Muscle of leg (tissue), 11 donors: ENCODE measurements around the gene STARD5. TPM values are rescaled to one million over a fixed set of nuclear protein-coding genes. Genes with fewer than 3 reads are reported as not detected.

Experiments used
- DNase-seq: peaks from one replicate; pipeline ENCODE4 v3.0.0; 2013
- H3K27ac ChIP-seq: one replicate; pipeline ENCODE4 v1.5.1; 2013; ENCODE audit warnings: mild to moderate bottlenecking, low read length, control low read depth
- H3K27me3 ChIP-seq: one replicate; pipeline ENCODE4 v1.6.1; 2013; ENCODE audit warnings: low read length; ENCODE audit not compliant: control insufficient read depth, insufficient read depth
- H3K36me3 ChIP-seq: one replicate; pipeline ENCODE4 v1.6.1; 2013; ENCODE audit warnings: low read length; ENCODE audit not compliant: control insufficient read depth, insufficient read depth
- H3K4me1 ChIP-seq: one replicate; pipeline ENCODE4 v1.6.1; 2013; ENCODE audit warnings: low read length; ENCODE audit not compliant: control insufficient read depth, insufficient read depth
- H3K4me3 ChIP-seq: one replicate; pipeline ENCODE4 v1.5.1; 2013; ENCODE audit warnings: low read length, control low read depth
- H3K9me3 ChIP-seq: replicated peaks from 2 replicates; pipeline ENCODE4 v1.6.1; 2013; ENCODE audit warnings: low read depth, low read length; ENCODE audit not compliant: control insufficient read depth
- WGBS: methylation state at CpG from one replicate; pipeline ENCODE4 v1.1.5; 2013; ENCODE audit warnings: missing lambda C conversion rate; ENCODE audit not compliant: insufficient coverage; 5-methylcytosine and 5-hydroxymethylcytosine counted together
- polyA plus RNA-seq, 8 donors: library from polyadenylated mRNA; unstranded; fragments of 120-200 nt; gene quantifications; one replicate each; pipeline versions ENCODE4 v1.2.1 to v1.2.3, GENCODE V29; 2013; ENCODE audit warnings: inconsistent platforms in 1 of 8, low replicate concordance in 1 of 8; ENCODE audit not compliant: insufficient read length in 8 of 8, insufficient read depth in 1 of 8
- total RNA-seq: library from RNA; stranded (reverse); fragments of 120-200 nt; gene quantifications from one replicate; pipeline ENCODE4 v1.2.4, GENCODE V29; 2013

STARD5 gene
- total and polyA plus RNA-seq, 9 donors, result 2.5 to 6.0 (median 4.3) TPM

GRCh38 chr15:81284256-81285031 is 39.5 kb downstream of the STARD5 start:
- no peak overlapping the region for H3K4me3 ChIP-seq
- peak; percentile 31 for DNase-seq
- no peak overlapping the region for H3K27ac ChIP-seq
- H3K4me1 ChIP-seq, result peaks cover 12% of the 10 kb centered on the region
- WGBS, result 46% methylated on average over 2 of the region's 5 CpGs
- H3K27me3 ChIP-seq, result no peaks in the 10 kb centered on the region
- H3K36me3 ChIP-seq, result no peaks in the 10 kb centered on the region
- no peaks in the 10 kb centered on the region for H3K9me3 ChIP-seq

DNA sequence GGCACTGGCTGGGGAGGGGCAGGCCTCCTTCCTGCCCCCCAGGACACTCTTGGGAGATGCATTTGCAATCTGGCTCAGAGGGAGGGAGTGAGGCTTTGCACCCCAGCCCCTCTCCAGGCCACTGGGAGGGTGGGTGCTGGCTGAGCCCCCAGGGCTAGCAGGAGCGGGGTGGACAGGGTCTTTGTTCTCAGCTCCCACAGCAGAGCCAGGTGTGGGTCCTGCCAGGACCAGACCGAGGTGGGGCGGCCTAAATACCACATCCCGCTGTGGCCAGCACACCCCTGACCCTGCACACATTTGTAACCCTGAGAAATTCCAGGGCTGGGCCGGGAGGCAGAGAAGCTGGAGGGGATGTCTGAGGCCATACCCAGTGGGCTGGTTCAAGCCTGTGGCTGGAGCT is 41.0 kb downstream of the STARD5 start:
- Histone ChIP-seq H3K27ac (no peak overlapping the region), H3K27me3 (no peaks in the 10 kb centered on the region), H3K9me3 (no peaks in the 10 kb centered on the region), H3K4me1 (peaks cover 13% of the 10 kb centered on the region), H3K36me3 (no peaks in the 10 kb centered on the region), H3K4me3 (no peak overlapping the region)
- no peak for DNase-seq
- 90% methylated on average over 3 of the region's 5 CpGs for WGBS

DNA sequence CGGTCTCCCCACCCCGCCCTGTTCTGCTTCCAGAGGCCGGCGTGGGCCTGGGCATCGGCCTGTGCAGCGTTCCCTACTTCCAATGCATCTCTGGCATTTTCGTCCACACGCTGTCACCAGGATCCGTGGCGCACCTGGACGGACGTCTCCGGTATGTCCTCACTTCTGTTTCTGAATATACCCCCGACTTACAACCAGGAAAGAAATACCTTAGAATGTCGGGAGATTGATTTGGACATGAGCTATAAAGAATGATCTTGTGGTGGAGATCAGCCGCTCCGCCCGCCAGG is 41.4 kb downstream of the STARD5 start:
- WGBS, result 95% methylated on average over 17 of the region's 18 CpGs
- Histone ChIP-seq H3K9me3 (peaks cover under 1% of the 10 kb centered on the region), H3K4me3 (no peak overlapping the region), H3K36me3 (no peaks in the 10 kb centered on the region), H3K4me1 (peaks cover 13% of the 10 kb centered on the region), H3K27me3 (no peaks in the 10 kb centered on the region), H3K27ac (no peak overlapping the region)
- no peak for DNase-seq

DNA sequence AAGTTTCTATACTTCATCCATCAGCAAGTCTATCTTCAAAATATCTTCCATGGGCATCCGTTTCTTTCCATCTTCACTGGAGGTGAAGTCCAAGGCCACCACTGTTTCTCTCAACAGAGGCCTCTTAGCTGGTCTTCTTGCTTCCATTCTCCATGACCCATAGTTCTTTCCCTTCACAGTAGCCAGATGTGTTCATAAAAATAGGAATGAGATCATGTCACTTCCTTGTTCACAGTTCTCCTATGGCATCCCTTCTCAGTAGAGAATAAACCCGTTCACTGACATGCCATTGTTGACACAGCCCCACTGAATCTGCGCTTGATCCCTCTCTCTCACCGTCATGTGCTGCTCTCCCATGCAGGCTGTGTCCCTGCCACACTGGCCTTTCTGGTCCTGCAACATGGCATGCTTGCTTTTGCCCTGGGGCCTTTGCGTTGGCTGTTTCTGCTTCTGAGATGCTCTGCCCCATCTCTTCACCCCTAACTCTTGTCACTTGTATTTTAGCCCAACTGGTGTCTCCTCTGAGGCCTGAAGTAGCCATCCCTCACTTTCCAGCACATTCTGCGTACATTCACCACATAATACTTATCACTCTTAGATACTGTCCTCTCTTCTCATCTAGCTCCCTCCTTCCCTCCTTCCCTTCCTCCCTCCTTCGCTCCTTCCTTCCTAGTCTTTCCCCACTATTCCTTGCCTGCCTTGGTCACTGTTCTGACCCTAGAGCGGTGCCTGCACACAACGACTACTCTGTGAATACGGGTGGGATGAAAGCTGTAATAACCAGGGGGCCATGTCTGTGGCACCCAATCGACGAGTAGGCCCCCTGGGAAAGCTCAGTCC is 42.0 kb downstream of the STARD5 start:
- Histone ChIP-seq H3K4me1 (peaks cover 13% of the 10 kb centered on the region), H3K36me3 (no peaks in the 10 kb centered on the region), H3K4me3 (no peak overlapping the region), H3K27me3 (no peaks in the 10 kb centered on the region), H3K27ac (no peak overlapping the region), H3K9me3 (peaks cover 6% of the 10 kb centered on the region)
- WGBS, result 87% methylated on average over 10 of the region's 12 CpGs
- DNase-seq, result peak; percentile 30

GRCh38 chr15:81281456-81281735 is 42.5 kb downstream of the STARD5 start:
- Histone ChIP-seq H3K36me3 (no peaks in the 10 kb centered on the region), H3K4me1 (peaks cover 13% of the 10 kb centered on the region), H3K9me3 (peaks cover 10% of the 10 kb centered on the region), H3K27ac (no peak overlapping the region), H3K27me3 (no peaks in the 10 kb centered on the region), H3K4me3 (no peak overlapping the region)
- no peak for DNase-seq
- 38% methylated on average over 3 of the region's 3 CpGs for WGBS

GRCh38 chr15:81280696-81281455 is 43.1 kb downstream of the STARD5 start:
- peak; percentile 77 for DNase-seq
- Histone ChIP-seq H3K27ac (no peak overlapping the region), H3K36me3 (no peaks in the 10 kb centered on the region), H3K4me3 (no peak overlapping the region), H3K4me1 (peaks cover 13% of the 10 kb centered on the region), H3K27me3 (no peaks in the 10 kb centered on the region), H3K9me3 (peaks cover 10% of the 10 kb centered on the region)
- WGBS, result 42% methylated on average over 6 of the region's 8 CpGs

DNA sequence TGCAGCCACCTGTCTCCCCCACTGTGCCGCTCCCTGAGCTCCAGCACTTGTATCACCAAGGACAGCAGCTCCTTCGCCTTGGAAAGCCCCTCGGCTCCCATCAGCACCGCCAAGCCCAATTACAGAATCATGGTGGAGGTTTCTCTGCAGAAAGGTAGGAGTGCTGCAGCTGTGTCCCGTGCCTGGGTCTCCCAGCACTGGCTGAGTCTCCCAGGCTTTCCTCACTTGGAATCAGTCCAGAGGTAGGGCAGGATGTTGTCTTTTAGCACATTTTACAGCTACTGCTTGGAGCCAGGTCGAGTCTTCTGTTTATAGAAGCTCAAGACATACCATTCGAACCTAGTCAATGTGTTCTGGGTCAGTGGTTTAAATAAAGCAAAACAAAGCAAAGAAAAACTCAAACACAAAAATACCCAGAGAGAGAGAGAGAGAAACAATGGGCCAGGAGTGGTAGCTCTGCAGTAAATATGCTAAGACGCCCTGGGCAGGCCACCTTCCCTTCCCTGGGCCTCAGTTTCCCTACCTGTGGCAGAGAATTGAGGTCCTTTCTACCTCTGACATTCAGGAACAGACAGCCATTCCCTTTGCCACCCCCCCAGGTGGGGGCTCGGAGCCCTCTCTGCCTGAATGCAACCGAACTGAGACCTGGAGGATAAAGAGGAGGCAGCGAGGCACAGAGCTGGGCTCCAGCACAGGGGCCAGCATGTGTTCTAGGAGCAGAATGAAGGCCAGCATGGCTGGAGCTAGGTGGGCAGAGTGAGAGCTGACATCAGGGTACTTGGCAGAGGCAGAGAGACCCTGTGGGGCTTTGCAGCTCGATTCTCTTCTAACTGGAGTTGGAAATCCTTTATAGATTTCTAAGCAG is 44.1 kb downstream of the STARD5 start:
- no peak overlapping the region for H3K27ac ChIP-seq
- WGBS, result 83% methylated on average over 5 of the region's 12 CpGs
- DNase-seq, result no peak

GRCh38 chr15:81278306-81279029 is 45.5 kb downstream of the STARD5 start:
- no peaks in the 10 kb centered on the region for H3K36me3 ChIP-seq
- peaks cover 11% of the 10 kb centered on the region for H3K4me1 ChIP-seq
- no peak for DNase-seq
- peaks cover 10% of the 10 kb centered on the region for H3K9me3 ChIP-seq
- H3K27ac ChIP-seq, result no peak overlapping the region
- no peaks in the 10 kb centered on the region for H3K27me3 ChIP-seq
- 94% methylated on average over 3 of the region's 6 CpGs for WGBS
- no peak overlapping the region for H3K4me3 ChIP-seq

More for the DNA sequence above, 44.1 kb downstream of the STARD5 start:
- no peak overlapping the region for H3K4me3 ChIP-seq
- no peaks in the 10 kb centered on the region for H3K36me3 ChIP-seq
- H3K4me1 ChIP-seq, result peaks cover 13% of the 10 kb centered on the region
- no peaks in the 10 kb centered on the region for H3K27me3 ChIP-seq
- H3K9me3 ChIP-seq, result peaks cover 10% of the 10 kb centered on the region

- Histone ChIP-seq H3K27me3 (no peaks in the 10 kb centered on the region), H3K9me3 (peaks cover 10% of the 10 kb centered on the region), H3K4me3 (no peak overlapping the region), H3K27ac (no peak overlapping the region), H3K36me3 (no peaks in the 10 kb centered on the region), H3K4me1 (peaks cover 11% of the 10 kb centered on the region)
- no CpG with 5 or more reads among the region's 2 CpGs for WGBS
- no peak for DNase-seq
These were observed 46.1 kb downstream of the STARD5 start for GRCh38 chr15:81277851-81278250.
